Prostate gland (tissue), 2 donors: ENCODE data around the gene PDGFRB.

Experiments used
- POLR2A ChIP-seq: fragments of 450-650 bp; IDR thresholded peaks from one replicate; pipeline ENCODE4 v1.6.1; 2016; ENCODE audit warnings: antibody characterized with exemption, mild to moderate bottlenecking
- POLR2AphosphoS5 ChIP-seq: sonication (generic); formaldehyde crosslinking; IDR thresholded peaks from one replicate; pipeline ENCODE4 v1.6.1; 2017; ENCODE audit warnings: antibody characterized with exemption
- TF ChIP-seq, protein P1 (sequence below), 4 experiments: fragments of 200-600 bp in 2 of 4; fragments of 450-650 bp in 2 of 4; sonication (generic) in 2 of 4; IDR thresholded peaks; 1 replicate in 3 of 4; 2 replicates in 1 of 4; pipeline ENCODE4 v1.5.1; 2016 to 2019; ENCODE audit warnings: antibody characterized with exemption in 4 of 4, mild to moderate bottlenecking in 2 of 4, moderate library complexity in 2 of 4

DNA sequence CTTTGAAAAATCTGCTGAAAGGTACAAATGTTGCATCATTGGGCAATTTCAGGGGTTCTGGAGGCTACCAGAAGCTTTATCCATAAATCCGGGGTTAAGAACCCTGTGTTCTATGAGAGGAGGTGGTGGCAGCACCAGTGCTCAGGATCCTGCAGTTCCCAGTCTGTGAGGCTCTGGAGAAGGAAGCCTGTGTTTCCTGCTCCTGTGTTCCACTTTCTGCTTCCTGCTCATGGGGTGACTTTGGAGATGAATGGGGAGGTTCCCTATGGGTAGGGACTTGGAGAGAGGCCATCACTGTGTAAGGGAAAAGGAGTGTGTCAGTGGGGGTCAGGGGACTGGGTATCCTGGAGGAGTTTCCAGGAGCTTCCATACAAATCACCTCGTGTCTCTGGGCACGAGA lies 13.2 kb upstream of the PDGFRB start:
- TF ChIP-seq, protein P1, sequence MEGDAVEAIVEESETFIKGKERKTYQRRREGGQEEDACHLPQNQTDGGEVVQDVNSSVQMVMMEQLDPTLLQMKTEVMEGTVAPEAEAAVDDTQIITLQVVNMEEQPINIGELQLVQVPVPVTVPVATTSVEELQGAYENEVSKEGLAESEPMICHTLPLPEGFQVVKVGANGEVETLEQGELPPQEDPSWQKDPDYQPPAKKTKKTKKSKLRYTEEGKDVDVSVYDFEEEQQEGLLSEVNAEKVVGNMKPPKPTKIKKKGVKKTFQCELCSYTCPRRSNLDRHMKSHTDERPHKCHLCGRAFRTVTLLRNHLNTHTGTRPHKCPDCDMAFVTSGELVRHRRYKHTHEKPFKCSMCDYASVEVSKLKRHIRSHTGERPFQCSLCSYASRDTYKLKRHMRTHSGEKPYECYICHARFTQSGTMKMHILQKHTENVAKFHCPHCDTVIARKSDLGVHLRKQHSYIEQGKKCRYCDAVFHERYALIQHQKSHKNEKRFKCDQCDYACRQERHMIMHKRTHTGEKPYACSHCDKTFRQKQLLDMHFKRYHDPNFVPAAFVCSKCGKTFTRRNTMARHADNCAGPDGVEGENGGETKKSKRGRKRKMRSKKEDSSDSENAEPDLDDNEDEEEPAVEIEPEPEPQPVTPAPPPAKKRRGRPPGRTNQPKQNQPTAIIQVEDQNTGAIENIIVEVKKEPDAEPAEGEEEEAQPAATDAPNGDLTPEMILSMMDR (IDR thresholded peaks at IDR 0.05): no peak
- TF ChIP-seq POLR2A: no peak
- no peak for TF ChIP-seq POLR2AphosphoS5
